ENCODE results near the gene PRSS56. TPM values are rescaled to one million over a fixed set of nuclear protein-coding genes. Genes with fewer than 3 reads are reported as not detected.

The PRSS56 gene
- total RNA-seq, 1 experiment from 2014 or later = not detected

DNA sequence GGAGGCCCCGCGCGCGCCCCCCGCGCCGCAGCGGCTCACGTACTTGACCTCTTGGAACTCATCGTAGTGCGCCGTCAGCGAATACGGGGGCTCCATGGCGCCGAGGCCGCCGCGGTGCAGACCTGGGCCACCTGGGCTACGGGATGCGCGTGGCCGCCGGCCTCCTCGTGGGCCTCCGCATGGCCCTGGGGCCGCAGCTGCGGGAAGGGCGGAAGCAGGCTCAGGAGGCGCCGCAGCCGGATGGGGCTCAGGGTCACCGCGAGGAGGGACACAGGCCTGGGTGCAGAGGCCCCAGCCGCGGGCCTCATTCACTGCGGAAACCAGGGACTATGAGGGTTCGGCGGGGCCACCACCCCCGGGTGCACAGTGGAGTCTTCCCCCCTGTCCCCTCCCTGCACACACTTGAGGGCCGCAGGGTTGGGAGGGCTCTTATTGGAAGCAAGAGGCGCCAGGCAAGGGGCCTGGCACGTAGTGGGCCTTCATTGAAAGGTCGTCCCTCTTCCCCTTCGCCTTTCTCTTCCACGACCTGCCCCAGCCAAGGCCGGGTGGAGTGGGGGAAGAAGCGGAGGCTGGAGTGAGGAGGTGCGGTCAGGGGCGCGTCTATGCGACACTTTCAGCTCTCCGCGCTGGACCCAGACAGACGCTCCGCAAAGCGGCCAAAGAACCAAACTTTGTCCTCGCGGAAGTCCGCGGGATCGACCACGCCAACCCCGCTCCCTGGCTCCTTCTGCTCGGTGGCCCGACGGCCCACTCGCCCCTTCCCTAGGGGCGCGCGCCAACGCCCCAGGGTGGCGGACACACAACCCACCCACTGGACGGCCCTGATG, 33.4 kb upstream of the PRSS56 start:
- DNase-seq (ENCODE audit: low read depth) = no peak

DNA sequence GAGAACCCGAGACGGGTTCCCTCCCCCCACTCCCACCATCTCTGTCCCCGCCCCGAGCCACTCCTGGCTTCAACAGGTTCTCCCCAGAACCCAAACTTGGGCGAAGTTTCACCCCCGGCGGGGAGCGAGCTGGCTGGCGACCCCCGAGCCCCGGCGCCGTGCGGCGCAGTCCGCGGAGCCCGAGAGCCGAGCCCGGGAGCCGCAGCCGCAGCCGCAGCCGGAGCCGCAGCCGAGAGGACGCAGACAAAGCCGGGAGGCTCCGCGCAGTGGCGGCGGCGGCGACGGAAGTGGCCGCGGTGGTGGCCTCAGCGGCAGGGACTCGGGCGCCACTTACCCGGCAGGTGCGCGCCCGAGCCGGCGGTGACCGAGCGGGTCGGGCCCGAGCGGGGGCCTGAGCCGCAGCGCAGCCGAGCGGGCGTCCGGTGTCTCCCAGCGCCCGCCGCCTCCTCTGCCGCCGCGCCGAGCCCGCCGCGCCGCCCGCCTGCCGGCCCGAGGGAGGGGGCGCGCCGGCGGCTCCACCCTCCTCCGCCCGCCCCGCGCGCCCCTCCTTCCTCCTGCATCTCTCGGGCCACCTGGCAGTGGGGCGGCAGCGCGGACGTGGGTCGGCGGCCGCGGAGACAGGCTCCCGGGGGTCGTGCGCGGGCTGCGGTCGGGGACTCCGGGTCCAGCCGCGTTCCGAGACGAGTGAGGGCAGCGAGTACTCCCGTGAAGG, 32.6 kb upstream of the PRSS56 start, which contains the start of gene ECEL1:
Gene ECEL1 (minus strand): TSS at position 450 of the 712 bp plus-strand sequence. CDS start 1,181 bp downstream, outside the sequence.
- DNase-seq (ENCODE audit: low read depth) = no peak

DNA sequence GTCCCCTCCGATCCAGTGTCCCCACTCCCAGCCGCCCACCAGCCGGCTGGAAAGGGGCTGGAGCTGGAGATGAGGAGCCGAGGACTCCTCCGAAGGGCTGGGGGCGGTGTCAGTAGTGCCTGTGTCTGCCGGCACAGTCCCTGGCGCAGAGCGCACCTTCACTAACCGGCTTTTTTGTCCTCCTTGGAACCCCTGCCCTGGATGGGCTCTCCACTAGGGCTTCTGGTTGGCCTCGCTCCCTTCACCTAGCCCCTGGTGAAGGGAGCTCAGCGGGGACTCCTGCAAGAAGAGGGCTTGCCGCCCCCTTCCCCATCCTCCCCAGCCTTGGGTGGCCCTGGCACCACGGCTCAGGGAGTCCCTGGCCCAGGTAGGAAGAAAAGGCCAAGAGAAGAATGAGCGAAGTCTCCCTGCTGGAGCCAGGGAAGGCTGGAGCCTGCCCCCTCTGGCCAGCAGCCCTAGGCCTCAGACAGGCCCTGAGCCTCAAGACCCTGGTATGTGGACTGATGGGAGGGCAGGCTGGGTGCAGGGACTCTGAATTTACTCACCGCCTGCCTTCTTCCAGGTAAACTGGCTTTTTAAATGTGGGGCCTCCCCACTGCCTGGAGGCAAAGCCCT, 32.0 kb upstream of the PRSS56 start:
- DNase-seq (ENCODE audit: low read depth) = no peak

DNA sequence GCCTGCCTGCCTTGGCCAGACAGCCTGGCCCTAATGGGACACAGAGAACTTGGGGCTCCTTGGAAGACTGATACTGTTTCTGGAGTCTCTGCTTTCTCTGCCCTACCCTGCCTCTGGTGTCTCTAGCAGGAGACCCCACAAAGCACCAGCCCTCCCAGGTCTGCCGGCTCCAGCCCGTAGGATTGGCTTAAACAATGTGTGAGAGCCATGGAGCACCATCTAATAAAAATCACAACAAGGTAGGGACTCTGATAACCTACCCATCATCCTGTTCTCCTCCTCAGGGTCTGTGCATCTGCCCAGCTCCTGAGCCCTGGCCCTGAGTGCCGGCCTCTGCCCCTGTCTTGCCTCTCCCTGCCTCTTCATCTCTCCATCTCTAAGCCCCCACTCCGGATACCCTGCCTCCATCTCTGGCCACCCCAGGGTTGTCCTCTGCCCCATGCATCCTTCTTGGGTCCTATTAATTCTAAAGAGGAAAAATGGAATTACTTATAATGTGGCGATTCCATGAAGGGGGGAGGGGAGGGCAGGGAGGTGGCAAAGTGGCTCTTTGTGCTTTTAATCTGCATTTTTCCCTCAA, 31.4 kb upstream of the PRSS56 start:
- no peak for DNase-seq (ENCODE audit: low read depth)

DNA sequence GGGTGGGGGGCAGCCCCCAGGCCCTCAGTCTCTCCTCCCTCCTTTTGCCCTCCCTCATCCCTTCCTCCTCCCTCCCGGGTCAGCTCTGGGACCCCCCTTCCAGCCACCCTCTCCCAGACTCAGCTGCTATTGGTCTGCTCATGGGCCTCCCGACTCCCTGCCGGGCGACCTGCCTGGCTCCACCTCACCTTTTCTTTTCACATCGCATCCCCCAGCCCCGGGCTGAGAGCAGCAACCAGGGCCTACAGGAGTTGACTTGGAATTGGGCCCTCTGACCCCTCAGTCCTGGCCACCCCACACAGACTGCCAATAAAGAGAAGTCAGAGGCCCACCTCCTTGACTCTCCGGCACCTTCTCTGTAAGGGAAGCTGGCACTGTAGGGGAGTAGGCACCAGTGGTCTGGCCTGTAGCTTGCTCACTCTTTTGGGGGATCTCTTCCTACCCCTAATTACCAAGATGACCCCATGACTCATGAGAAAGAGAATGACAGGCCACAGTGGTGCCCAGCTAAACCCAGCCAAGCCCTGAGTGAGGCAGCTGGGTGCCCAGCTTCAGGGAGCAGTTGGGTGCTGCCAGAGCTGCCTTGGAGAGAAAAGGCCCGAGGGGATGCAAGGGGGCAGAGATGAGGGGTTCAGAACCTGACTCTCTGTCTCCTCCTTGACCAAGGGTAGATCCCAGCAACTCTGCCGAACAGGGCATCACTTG, 30.5 kb upstream of the PRSS56 start:
- DNase-seq (ENCODE audit: low read depth) = no peak

DNA sequence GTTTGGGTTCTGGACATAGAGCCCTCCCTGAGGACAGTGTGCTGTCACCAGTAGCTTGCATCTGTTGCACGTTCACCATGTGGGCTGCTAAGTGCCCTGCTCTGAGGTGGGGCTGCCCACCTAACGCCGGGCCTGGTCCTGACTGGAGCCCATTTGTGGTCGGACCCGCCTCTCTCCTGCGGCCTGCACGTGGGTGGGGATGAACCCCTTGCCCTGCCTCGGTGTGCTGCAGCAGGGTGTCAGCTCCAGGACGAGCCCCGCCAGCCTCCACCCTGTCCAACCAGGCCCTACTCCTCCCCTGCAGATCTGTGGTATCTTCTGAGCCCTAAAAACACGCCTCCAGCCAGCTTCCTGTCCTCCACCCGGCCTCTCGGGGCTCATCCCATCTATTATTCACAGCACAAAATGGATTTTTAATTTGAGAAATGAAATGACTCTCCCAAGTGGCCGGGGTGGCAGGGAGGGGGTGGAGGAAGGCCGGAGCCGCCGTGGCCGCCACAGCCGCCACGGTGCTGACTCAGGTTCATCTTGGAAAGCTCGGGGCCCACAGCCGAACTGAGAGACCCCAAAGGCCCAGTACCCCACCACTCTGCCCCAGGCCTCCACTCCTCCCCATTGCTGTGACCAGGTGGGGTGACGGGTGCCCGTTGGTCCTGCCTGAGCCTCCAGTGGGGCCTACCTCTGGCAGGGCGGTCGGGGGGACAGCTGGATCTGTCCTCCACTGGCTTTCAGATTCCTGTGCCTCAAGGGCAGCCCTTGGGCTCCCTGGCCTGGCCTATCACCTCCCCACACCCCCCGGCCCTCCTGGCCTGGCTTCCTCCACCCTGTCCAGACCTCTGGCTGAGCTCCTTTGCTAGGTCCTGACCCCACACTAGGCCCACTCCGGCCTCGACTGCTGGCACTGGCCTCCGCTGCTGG, 29.7 kb upstream of the PRSS56 start:
- no peak for DNase-seq (ENCODE audit: low read depth)

DNA sequence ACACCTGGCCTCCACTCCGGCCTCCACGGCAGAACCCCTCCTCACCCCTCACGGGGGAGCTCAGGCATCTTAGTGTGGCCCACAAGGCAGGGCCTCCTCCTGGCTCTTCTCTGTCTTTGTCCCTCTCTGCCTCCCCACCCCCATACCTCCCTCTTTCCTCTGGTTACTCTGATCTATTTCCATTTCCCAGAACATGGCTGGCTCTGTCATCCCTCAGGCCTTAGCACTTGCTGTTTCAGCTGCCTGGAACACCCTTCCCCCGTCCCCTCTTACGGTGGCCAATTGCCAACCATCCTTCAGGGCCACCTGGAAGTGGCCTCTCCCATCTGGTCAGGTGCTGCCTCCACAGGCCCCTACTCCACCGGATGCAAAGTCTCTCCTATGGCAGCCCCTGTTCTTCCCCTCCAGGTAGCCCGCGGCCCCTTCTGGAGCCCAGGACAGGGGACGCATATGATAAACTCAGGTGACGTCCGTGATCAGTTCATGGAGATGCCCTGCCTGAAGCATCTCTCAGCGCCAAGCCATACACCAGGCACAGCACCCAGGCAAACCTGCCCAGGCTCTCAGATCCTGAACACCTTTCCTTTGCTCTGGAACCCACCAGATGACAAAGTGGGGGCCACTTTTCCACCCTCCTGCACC, 28.9 kb upstream of the PRSS56 start:
- DNase-seq (ENCODE audit: low read depth) = no peak

DNA sequence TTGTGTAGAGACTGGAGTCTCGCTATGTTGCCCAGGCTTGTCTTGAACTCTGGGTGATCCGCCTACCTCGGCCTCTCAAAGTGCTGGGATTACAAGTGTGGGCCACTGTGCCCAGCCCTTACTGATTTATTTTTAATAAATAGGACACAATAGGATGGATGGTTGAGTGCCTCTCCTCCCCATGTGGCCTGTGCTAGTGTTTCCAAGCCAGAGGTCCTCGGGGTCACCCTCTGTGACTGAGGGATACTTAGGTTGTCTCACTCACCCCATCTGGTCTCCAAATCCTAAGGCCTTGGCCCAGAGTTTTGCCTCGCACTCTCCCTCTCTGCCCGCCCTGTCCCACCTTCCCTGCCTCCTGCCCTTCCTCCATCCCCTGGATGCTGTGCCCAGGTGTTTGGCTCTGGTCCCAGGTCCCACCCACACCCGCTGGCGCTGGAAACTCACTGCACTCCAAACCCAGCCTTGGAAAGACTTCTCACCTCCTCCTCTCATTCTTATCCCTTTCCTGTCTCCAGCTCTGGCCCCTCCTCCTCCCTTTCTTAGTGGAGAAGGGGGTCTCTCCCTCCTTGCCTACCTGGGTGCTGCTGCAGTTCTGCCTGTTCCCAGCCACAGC, 27.8 kb upstream of the PRSS56 start:
- no peak for DNase-seq (ENCODE audit: low read depth)

DNA sequence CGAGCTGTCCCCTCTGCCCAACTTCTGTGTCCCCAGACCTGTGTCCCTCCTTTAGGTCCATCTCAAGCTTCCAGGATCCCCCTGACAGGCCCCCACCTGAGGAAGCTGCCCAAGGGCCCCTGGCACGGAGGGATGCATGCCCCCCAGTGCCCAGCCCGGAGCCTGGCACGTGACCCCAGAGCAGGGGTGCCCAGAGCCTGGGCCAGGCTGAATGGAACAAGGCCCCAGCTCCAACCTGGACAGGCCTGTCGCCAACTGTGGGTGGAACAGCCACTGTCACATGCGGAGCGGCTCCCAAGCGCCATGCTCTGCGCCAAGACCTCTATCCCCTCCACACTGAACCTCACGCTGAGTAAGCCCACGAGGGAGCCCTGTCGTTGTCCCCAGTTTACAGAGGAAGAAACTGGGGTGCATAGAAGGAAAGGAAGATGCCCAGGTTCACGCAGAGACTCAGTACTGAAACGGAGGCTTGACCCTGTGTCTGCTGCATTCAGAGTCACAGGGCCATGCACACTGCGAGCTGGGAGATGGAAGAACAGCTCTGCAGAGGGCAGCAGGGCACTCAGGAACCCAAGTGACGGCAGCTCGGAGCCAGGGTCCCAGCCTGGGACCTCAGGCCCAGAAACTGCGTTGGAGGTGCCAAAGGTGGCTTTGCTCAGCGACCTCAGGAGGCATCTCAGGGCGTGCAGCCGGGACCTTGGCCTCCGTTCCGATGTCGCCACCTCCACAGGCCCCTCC, 27.1 kb upstream of the PRSS56 start:
- DNase-seq (ENCODE audit: low read depth) = no peak

DNA sequence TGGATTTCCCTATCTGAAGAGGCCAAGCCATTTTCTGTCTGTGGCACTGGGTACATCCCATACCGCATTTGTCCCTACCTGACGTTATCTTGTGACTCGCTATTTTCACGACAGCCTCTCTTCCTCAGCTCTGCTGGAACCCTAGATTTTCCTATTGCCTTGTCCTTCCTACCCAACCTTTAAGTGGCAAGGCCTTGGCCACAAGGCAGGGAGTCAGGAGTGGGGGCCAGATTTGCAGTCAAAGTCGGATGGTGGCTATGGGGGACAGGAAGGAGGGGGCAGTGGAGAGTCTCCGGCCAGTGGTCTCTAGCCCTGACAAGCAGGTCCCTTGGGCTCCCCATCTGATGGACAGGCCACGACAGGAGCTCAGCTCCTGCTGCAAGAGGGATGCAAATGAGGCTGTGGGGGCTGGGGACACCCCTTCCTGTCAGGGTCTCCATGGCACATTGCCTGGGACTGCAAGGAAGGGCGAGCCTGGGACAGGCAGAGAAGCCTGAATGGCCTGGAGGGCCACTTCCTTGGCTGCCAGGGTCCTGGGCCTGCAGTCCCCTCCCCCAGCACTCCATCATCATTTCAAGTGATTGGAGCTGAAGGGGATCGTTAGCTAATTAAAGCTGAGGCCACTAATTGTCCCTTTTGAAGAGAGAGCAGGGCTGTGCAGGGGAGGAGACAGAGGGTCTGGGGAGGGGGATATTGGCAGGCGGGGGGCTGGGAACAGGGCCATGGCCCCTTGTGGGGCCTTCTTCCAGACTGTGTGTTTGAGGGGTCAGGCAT, 26.3 kb upstream of the PRSS56 start:
- no peak for DNase-seq (ENCODE audit: low read depth)

DNA sequence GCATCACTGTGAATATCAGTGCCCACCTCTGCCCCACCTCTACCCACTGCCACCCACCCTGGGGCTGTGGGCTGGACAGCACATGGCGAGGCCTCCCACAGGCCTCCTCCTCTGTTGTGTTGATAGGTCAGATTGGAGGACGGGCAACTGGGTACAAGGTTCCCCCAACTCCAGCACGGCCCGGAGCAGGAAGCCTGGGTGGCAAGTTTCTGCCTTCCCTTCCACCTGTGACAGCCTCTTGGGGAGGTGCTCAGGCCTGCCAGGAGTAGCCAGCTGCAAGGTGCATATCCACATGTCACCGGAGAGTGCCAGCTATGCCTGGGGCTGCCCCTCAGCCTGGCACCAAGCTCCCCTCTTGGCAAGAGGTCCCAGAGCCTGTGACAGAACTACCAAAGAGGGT, 25.6 kb upstream of the PRSS56 start:
- no peak for DNase-seq (ENCODE audit: low read depth)

DNA sequence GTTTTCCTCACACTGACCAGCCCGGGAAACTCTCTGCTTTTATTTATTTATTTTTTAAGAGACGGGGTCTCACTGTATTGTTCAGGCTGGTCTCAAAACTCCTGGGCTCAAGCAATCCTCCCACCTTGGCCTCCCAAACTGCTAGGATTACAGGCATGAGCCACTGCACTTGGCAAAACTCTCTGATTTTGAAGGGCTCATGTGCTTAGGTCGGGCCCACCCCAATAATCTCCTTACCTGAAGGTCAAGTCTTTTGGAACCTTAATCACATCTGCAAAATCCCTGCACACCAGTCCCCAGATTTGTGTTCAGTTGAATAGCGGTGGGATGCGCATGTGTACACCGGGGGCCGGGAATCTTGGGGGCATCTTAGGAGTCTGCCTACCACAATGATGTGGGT, 24.9 kb upstream of the PRSS56 start:
- DNase-seq (ENCODE audit: low read depth) = no peak

DNA sequence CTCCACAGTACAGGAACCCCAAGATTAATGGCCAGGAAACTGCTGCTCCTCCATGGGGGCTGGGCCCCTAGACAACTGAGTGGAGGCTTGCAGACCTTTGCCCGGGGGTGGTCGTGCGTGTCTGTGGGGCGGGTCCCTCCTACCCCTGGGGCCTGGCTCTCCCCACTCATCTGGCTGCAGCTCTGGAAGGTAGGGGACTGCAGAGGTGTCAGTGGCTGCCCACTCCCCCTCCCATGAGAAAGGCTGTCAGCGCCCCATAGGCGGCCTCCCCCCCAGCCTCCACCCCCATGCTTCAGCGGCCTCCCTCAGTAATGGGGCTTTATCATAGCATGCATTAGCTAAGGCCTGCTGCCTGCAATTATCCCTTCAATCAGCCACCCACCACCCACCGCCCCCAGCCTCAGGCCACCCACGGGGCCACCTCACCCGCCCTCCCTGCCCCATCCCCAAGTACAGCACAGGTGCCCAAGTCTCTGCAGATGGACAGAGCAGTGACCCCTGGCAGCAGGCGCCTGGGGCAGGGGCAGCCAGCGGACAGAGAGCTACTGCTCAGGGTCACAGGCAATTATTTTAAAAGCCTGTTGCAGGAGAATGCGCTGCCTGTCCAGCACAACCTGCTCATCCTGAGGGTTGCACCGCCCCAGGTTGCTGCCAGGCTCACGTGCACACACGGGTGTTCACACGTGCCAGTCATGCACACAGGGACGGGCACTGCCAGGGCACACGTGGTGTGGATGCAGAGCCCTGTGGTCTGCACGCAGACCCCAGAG, 23.5 kb upstream of the PRSS56 start:
- DNase-seq (ENCODE audit: low read depth) = no peak

DNA sequence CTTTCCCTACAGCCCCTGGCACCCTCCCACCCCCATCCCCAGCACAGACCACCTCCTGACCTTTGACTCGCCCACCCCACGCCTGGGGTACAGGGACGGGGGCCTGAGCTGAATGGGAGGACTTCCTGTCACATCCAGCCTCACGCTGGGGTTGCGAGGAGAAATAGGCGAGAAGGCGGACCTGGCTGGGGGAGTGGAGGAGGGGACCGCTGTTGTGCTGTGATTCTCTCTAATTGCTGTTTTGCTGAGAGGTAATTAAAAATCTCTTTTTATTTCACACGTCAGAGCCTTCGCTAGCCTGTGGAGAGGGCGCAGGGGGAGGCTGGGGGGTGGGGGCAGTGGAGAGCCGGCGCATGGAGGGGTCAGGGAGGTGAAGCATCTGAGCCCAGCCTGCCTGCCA, 22.8 kb upstream of the PRSS56 start:
- no peak for DNase-seq (ENCODE audit: low read depth)

DNA sequence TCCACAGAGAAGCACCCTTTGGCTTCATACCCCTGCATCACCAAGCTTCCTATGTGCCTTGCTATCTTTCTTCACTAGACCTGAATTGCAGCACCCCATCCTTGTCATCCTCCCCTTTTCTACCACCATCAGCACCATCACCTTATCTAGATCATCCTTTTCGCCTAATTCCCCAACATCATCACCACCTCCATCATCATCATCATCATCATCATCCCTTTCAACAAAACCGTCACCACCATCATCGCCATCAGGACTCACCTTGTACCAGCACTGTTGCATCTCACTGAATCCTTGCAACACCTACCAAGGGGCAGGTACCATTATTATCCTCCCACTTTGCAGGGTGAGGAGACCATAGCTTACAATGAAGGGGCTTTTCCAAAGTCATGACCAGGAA, 21.7 kb upstream of the PRSS56 start:
- no peak for DNase-seq (ENCODE audit: low read depth)

DNA sequence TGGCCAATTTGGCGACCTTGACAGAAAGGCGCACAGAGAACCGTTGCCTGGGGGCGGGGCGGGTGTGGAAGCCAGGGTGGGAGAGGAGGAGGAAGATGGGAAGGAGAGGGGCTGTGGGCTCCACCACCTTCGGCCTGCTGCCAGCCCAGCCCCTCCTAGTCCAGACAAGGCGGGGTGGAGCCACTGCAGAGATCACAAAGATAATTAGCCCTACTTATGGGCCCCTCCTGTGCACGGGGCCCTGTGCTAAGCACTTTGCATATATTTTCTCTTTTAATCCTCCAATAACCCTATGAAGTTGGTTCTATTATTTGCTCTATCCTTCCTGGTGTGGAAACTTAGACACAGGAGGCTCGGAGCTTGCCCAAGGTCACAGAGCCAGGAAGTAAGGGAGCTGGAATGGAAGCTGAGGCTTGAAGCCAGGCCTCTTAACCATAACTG, 18.8 kb upstream of the PRSS56 start:
- no peak for DNase-seq (ENCODE audit: low read depth)

DNA sequence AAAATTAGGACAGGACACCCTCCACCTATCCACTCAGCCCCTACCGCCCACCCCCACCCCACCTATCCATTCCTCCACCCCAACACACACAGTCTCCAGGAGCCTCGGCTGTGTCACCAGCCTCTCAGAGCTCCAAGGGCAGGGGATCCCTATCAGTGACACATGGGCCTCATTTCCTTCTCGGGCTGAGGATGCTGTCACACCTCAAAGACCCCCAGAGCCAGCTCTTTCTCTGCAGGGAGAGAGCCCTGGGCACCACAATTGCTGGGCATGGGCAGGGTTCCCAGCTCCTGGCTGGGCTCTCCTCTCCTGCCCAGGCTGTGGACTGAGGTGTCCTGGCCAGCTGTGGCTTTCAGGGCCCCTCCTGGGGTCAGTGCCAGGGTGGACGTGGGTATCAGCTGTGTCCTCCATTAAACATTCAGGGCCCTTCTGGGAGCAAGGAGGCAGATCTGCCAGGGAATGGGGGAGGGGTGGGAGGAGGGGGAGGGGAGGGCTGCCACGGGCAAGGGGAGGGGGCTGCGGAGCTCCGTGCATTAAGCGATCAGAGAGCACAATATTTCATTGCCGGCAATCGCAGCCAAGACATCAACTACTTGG, 18.3 kb upstream of the PRSS56 start:
- DNase-seq (ENCODE audit: low read depth) = no peak
